ENCODE results near the gene MEDAG. TPM values are rescaled to one million over a fixed set of nuclear protein-coding genes. Genes with fewer than 3 reads are reported as not detected.

MEDAG gene
- polyA plus RNA-seq, 3 donors = not detected

DNA sequence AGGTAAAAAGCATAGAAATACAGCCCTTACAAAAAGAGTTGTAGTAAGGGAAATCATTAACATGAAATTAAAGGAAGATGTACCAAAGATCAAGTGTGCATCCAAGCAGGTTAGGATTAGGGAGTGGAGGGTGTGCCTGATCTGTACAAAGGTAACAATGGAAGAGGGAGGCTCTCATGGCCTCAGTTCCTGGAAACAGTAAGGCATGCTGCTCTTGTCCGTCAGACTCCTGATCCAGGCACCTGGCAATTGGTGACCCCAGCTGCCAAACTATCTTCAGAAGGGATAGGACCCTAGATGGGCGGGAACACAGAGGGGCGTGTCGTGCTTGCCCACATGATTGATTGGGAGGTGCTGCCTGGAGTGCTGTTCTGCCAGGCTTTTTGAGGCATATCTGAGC lies 30.9 kb downstream of the MEDAG start:
- no peak for DNase-seq
- no peak overlapping the region for H3K4me3 ChIP-seq (replicated peaks in 1 of 3; ENCODE audit: low read depth in 2 of 3, low read length in 3 of 3)
- no peak for TF ChIP-seq CTCF (IDR thresholded peaks at IDR 0.05)
- no peak overlapping the region for H2AFZ ChIP-seq (ENCODE audit: insufficient read depth, low read depth, low read length, poor library complexity, severe bottlenecking)
- no peak overlapping the region for H3K4me2 ChIP-seq (replicated peaks; ENCODE audit: extremely low read depth, low read length, poor library complexity, severe bottlenecking)
- H3K9ac ChIP-seq (ENCODE audit: insufficient read depth, low read length, poor library complexity, severe bottlenecking) = no peak overlapping the region
- no peaks in the 10 kb centered on the region for H4K20me1 ChIP-seq (ENCODE audit: insufficient read depth, low read length)
- no peaks in the 10 kb centered on the region for H3K79me2 ChIP-seq (ENCODE audit: insufficient read depth, low read length)
- no peak overlapping the region for H3K27ac Mint-ChIP-seq
- H3K4me3 Mint-ChIP-seq = no peak overlapping the region
- H3K27me3 ChIP-seq (ENCODE audit: control insufficient read depth in 2 of 2, insufficient read depth in 2 of 2, low read length in 2 of 2) = peaks cover 2 to 10% of the 10 kb centered on the region in 2 donors
- H3K9me3 Mint-ChIP-seq = peaks cover 0 to 12% (median 6%) of the 10 kb centered on the region in 7 donors
- H3K27me3 Mint-ChIP-seq (ENCODE audit: low read depth in 3 of 3) = peaks cover 6 to 19% (median 8%) of the 10 kb centered on the region in 3 donors
- intact Hi-C loops (cut with micrococcal nuclease) = no loop called here
- H3K4me1 ChIP-seq (ENCODE audit: control insufficient read depth in 1 of 2, insufficient read depth in 2 of 2, low read length in 2 of 2) = no peaks in the 10 kb centered on the region
- no peaks in the 10 kb centered on the region for H3K36me3 ChIP-seq (replicated peaks in 1 of 2; ENCODE audit: control insufficient read depth in 1 of 2, insufficient read depth in 2 of 2, low read length in 2 of 2)
- WGBS (ENCODE audit: insufficient coverage) = 94% methylated on average over 4 of the region's 4 CpGs
- no peaks in the 10 kb centered on the region for H3K4me1 Mint-ChIP-seq
- H3K36me3 Mint-ChIP-seq = no peaks in the 10 kb centered on the region
- peaks cover 0 to 9% of the 10 kb centered on the region in 2 donors for H3K9me3 ChIP-seq (replicated peaks in 1 of 2; ENCODE audit: control insufficient read depth in 1 of 2, insufficient read depth in 1 of 2, low read length in 2 of 2)
- no peak overlapping the region for H3K27ac ChIP-seq (ENCODE audit: low read depth in 1 of 2, low read length in 2 of 2)

GRCh38 chr13:30943881-30944280 lies 37.8 kb downstream of the MEDAG start:
- TF ChIP-seq CTCF (IDR thresholded peaks at IDR 0.05) = no peak
- Mint-ChIP-seq H3K27me3 (ENCODE audit: low read depth in 3 of 3) (peaks cover 4 to 21% (median 10%) of the 10 kb centered on the region in 3 donors), H3K4me3 (no peak overlapping the region), H3K9me3 (peaks cover 0 to 19% (median 4%) of the 10 kb centered on the region in 7 donors), H3K4me1 (no peaks in the 10 kb centered on the region), H3K36me3 (no peaks in the 10 kb centered on the region), H3K27ac (no peak overlapping the region)
- no peaks in the 10 kb centered on the region for H4K20me1 ChIP-seq (ENCODE audit: insufficient read depth, low read length)
- no peaks in the 10 kb centered on the region for H3K79me2 ChIP-seq (ENCODE audit: insufficient read depth, low read length)
- H3K9ac ChIP-seq (ENCODE audit: insufficient read depth, low read length, poor library complexity, severe bottlenecking) = no peak overlapping the region
- H3K4me1 ChIP-seq (ENCODE audit: control insufficient read depth in 1 of 2, insufficient read depth in 2 of 2, low read length in 2 of 2) = no peaks in the 10 kb centered on the region
- intact Hi-C loops (cut with micrococcal nuclease) = no loop called here
- no peak overlapping the region for H3K4me3 ChIP-seq (replicated peaks in 1 of 3; ENCODE audit: low read depth in 2 of 3, low read length in 3 of 3)
- H3K27me3 ChIP-seq (ENCODE audit: control insufficient read depth in 2 of 2, insufficient read depth in 2 of 2, low read length in 2 of 2) = peaks cover 0 to 3% of the 10 kb centered on the region in 2 donors
- no peaks in the 10 kb centered on the region for H3K36me3 ChIP-seq (replicated peaks in 1 of 2; ENCODE audit: control insufficient read depth in 1 of 2, insufficient read depth in 2 of 2, low read length in 2 of 2)
- no peak overlapping the region for H3K4me2 ChIP-seq (replicated peaks; ENCODE audit: extremely low read depth, low read length, poor library complexity, severe bottlenecking)
- H3K9me3 ChIP-seq (replicated peaks in 1 of 2; ENCODE audit: control insufficient read depth in 1 of 2, insufficient read depth in 1 of 2, low read length in 2 of 2) = no peaks in the 10 kb centered on the region
- H2AFZ ChIP-seq (ENCODE audit: insufficient read depth, low read depth, low read length, poor library complexity, severe bottlenecking) = no peak overlapping the region
- no peak overlapping the region for H3K27ac ChIP-seq (ENCODE audit: low read depth in 1 of 2, low read length in 2 of 2)
- no peak for DNase-seq
- no CpG with 5 or more reads among the region's 3 CpGs for WGBS (ENCODE audit: insufficient coverage)
